ENCODE results near the gene GLDC. TPM values are rescaled to one million over a fixed set of nuclear protein-coding genes. Genes with fewer than 3 reads are reported as not detected.

GLDC gene
- total RNA-seq, 1 donor from 2014 or later = 10.3 TPM

DNA sequence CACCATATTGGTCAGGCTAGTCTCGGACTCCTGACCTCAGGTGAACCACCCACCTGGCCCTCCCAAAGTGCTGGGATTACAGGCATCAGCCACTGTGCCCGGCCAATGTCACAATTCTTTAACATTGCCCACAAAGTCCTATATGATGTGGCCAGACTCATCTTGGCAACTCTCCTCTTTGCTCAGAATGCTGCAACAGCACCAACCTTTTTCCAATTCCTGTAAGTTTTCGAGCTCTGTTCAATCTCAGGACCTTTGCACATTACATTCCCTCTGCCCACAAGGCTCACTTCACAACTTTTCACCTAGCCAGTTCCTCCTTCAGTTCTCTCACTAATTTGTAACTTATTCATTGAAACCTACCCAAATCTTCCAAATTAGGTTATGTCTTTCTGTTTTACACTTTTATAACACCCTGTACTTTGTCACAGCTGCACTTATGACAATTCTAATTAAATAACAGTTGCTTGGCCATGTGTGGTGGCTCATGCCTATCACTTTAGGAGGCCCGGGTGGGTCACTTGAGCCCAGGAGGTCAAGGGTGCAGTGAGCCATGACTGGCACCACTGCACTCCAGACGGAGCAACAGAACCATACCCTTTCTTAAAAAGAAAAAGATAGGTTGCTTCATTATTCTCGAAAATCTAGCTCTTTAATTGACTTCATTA, 30.9 kb upstream of the GLDC start:
- TF ChIP-seq, protein P1, sequence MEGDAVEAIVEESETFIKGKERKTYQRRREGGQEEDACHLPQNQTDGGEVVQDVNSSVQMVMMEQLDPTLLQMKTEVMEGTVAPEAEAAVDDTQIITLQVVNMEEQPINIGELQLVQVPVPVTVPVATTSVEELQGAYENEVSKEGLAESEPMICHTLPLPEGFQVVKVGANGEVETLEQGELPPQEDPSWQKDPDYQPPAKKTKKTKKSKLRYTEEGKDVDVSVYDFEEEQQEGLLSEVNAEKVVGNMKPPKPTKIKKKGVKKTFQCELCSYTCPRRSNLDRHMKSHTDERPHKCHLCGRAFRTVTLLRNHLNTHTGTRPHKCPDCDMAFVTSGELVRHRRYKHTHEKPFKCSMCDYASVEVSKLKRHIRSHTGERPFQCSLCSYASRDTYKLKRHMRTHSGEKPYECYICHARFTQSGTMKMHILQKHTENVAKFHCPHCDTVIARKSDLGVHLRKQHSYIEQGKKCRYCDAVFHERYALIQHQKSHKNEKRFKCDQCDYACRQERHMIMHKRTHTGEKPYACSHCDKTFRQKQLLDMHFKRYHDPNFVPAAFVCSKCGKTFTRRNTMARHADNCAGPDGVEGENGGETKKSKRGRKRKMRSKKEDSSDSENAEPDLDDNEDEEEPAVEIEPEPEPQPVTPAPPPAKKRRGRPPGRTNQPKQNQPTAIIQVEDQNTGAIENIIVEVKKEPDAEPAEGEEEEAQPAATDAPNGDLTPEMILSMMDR (IDR thresholded peaks at IDR 0.05; ENCODE audit: insufficient read depth, low read length, poor library complexity, severe bottlenecking) = no peak
- DNase-seq (ENCODE audit: low read depth) = no peak
- no peaks in the 10 kb centered on the region for H3K36me3 ChIP-seq (ENCODE audit: control insufficient read depth, insufficient read depth, low read length)
- H3K27me3 ChIP-seq (ENCODE audit: control insufficient read depth, insufficient read depth, low read length) = no peaks in the 10 kb centered on the region
- H3K4me3 ChIP-seq (ENCODE audit: low read depth, low read length) = no peak overlapping the region

DNA sequence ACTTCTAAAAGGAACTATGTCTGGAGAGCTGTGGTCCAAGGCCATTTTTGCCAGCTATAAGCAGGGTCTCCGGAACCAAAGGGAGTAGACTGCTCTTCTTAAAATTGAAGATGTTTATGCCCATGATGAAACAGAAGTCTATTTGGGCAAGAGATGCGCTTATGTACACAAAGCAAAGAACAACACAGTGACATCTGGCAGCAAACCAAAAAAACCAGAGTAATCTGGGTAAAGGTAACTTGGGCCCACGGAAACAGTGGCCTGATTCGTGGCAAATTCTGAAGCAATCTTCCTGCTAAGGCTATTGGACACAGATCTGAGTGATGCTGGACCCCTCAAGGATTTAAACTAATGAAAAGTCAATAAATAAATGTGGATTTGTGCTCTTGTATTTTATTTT, 29.7 kb upstream of the GLDC start:
- no peak overlapping the region for H3K4me3 ChIP-seq (ENCODE audit: low read depth, low read length)
- TF ChIP-seq, protein P1 (IDR thresholded peaks at IDR 0.05; ENCODE audit: insufficient read depth, low read length, poor library complexity, severe bottlenecking) = no peak
- no peaks in the 10 kb centered on the region for H3K36me3 ChIP-seq (ENCODE audit: control insufficient read depth, insufficient read depth, low read length)
- H3K27me3 ChIP-seq (ENCODE audit: control insufficient read depth, insufficient read depth, low read length) = no peaks in the 10 kb centered on the region
- no peak for DNase-seq (ENCODE audit: low read depth)

GRCh38 chr9:6673326-6674025, 27.9 kb upstream of the GLDC start:
- no peak overlapping the region for H3K4me3 ChIP-seq (ENCODE audit: low read depth, low read length)
- TF ChIP-seq, protein P1 (IDR thresholded peaks at IDR 0.05; ENCODE audit: insufficient read depth, low read length, poor library complexity, severe bottlenecking) = no peak
- no peak for DNase-seq (ENCODE audit: low read depth)
- H3K36me3 ChIP-seq (ENCODE audit: control insufficient read depth, insufficient read depth, low read length) = no peaks in the 10 kb centered on the region
- H3K27me3 ChIP-seq (ENCODE audit: control insufficient read depth, insufficient read depth, low read length) = no peaks in the 10 kb centered on the region

GRCh38 chr9:6672118-6672517, 26.6 kb upstream of the GLDC start:
- Histone ChIP-seq H3K27me3 (ENCODE audit: control insufficient read depth, insufficient read depth, low read length) (no peaks in the 10 kb centered on the region), H3K36me3 (ENCODE audit: control insufficient read depth, insufficient read depth, low read length) (no peaks in the 10 kb centered on the region), H3K4me3 (ENCODE audit: low read depth, low read length) (no peak overlapping the region)
- no peak for DNase-seq (ENCODE audit: low read depth)
- TF ChIP-seq, protein P1 (IDR thresholded peaks at IDR 0.05; ENCODE audit: insufficient read depth, low read length, poor library complexity, severe bottlenecking) = no peak

- no peak for DNase-seq (ENCODE audit: low read depth)
- TF ChIP-seq, protein P1 (IDR thresholded peaks at IDR 0.05; ENCODE audit: insufficient read depth, low read length, poor library complexity, severe bottlenecking) = no peak
- H3K36me3 ChIP-seq (ENCODE audit: control insufficient read depth, insufficient read depth, low read length) = no peaks in the 10 kb centered on the region
- no peak overlapping the region for H3K4me3 ChIP-seq (ENCODE audit: low read depth, low read length)
- no peaks in the 10 kb centered on the region for H3K27me3 ChIP-seq (ENCODE audit: control insufficient read depth, insufficient read depth, low read length)
Measured at GRCh38 chr9:6671416-6671815, 25.9 kb upstream of the GLDC start.
